NCI-H2171 (cell line): ENCODE data around the gene GBP6.
"Not testable (repeated sequence)": the region's sequence is repeated elsewhere in the genome, so short reads cannot be mapped to it uniquely, and the experiment has no call there.

Source experiments
- DNase-seq: peaks from one replicate; lab custom pipeline; 2025; lab: John Stamatoyannopoulos, UW

Gene GBP6

GRCh38 chr1:89363638-89364536, at the start of gene GBP6:
Gene GBP6 (plus strand): TSS chr1:89364059. CDS start chr1:89368552, 4,493 bp downstream.
- DNase-seq = no peak

DNA sequence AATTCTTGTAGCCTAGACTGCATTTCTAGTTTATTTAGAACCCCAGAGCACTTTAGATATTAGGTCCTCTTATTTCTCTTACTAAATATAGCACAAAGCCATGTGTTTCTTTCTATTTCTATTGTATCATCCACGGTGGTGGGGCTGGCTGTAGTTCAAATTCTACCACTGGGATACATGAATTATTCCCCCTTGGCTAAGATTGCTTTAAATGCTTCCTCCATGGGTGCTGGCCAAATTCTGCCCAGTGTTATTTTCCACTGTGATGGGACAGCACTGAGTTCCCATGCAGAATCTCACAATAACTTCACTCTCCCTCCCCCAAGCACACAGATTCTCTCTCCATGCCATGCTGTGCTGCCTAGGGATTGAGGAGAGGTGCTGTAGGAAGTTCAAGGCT, 41.5 kb upstream of the GBP6 start:
- no peak for DNase-seq

GRCh38 chr1:89331890-89332289, 32.0 kb upstream of the GBP6 start:
- DNase-seq = no peak

DNA sequence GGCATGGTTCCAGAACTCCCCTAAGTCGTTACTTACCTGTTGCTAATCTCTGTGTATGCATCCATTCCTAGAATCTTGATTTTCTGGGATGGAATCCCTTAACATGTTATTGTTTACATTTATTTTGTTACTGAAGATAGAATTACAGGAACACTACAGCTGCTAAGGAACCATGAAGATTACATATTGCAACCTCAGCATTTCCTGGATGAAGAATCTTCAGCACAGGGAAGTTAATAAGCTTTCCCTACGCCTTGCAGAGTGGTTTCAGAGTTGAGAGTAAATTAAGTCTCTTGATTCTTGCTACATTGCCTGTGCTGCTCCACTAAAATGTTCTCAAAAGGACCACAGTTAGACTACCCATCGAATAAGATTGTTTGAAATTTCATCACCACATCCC, 31.4 kb upstream of the GBP6 start:
- no peak for DNase-seq

- DNase-seq = no peak
These were observed 28.4 kb upstream of the GBP6 start for GRCh38 chr1:89335486-89335885.

DNA sequence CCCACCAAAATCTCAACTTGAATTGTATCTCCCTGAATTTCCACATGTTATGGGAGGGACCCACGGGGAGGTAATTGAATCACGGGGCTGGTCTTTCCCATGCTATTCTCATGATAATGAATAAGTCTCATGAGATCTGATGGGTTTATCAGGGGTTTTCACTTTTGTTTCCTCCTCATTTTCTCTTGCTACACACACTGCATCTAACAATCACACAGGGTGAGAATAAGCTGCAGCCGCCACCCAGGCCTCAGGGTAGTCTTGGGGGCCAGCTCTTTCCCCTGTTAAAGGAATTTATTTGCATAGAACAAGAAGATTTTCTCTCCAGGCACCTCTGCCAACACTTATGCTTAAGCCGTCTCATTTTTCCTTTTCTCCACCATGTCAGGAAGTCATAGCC, 26.0 kb upstream of the GBP6 start:
- no peak for DNase-seq

DNA sequence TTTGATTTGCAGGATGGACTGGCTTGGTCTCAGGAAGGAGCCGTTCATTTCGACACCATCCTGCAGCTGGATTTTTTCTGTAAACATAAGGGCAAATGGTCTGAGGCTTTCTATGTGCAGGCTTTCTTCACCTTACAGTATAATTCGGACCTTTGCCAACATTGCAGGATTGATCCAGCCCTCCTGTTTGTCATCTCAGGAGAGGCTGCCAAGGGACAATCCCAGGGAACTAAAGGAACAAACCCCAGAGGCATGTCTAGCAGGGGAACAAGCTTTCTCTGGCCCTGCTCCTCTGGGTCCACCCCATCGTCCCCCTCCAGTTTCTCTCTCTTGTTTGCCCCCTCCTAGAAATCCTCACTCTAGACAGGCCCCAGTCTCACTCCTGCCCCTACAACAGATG, 24.8 kb upstream of the GBP6 start:
- no peak for DNase-seq

- DNase-seq = not testable (repeated sequence)
These were observed 18.4 kb upstream of the GBP6 start for GRCh38 chr1:89345479-89345878.

DNA sequence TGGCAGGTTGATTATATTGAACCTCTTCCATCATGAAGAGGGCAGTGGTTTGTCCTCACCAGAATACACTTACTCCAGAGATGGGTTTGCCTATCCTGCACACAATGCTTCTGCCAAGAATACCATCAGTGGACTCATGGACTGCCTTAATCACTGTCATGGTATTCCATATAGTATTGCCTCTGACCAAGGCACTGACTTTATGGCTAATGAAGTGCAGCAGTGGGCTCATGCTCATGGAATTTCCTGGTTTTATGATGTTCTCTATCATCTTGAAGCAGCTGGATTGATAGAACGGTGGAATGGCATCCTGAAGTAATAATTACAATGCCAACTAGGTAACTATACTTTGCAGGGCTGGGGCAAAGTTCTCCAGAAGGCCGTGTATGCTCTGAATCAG, 16.6 kb upstream of the GBP6 start:
- DNase-seq = no peak

GRCh38 chr1:89350298-89350697, 13.6 kb upstream of the GBP6 start:
- no peak for DNase-seq

GRCh38 chr1:89351597-89352311, 12.1 kb upstream of the GBP6 start:
- no peak for DNase-seq

GRCh38 chr1:89352421-89352820, 11.4 kb upstream of the GBP6 start:
- DNase-seq = no peak

DNA sequence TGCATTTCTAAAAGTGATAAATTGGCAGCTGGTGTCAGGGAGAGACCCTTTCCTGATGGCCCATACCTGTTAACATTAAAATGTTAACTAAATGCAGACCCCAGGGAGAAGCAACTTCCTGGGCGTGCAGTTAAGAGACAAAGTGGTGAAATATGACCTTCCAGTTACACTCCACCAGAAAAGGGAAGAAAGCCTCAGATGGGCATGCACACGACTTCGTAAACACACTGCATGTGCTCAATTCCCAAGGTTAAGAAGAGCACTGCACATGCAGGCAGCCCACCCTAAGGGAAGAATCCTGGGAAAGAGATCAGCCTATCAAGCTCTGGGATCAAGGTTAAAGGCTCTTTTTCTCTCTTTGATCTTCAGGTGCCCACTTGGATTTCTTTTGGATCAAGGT, 9.7 kb upstream of the GBP6 start:
- no peak for DNase-seq

GRCh38 chr1:89355056-89355455, 8.8 kb upstream of the GBP6 start:
- no peak for DNase-seq

- no peak for DNase-seq
These were observed 7.0 kb upstream of the GBP6 start for GRCh38 chr1:89356658-89357400.

DNA sequence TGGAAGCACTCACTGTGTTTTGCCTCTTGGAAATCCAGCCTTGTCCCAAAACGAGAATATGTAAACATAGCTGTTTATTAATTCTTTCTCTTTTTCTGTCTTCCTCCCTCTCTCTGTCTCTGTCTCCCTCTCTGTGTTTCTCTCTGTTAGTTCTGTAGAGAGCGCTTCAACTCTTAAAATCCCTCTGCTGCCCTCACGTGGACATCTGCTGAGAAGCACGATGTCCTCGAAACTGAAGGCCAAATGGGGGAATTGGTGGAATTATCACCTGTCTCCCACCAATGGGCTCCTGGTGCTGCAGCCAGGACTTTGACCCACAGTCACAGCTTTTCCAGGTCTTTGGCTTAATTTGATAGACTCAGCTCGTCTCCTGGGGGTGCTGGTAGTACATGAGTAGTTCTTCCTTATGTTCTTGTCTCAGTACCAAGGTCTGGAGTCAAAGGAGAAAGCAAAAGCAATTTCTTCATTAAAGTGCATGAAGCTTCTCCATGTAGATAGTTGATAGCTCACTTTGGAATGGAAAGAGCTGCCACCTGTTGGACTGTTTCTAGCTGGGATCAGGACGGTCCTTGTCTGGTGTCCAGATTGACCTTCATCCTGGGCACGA, 5.5 kb upstream of the GBP6 start:
- DNase-seq = peak; percentile 34

DNA sequence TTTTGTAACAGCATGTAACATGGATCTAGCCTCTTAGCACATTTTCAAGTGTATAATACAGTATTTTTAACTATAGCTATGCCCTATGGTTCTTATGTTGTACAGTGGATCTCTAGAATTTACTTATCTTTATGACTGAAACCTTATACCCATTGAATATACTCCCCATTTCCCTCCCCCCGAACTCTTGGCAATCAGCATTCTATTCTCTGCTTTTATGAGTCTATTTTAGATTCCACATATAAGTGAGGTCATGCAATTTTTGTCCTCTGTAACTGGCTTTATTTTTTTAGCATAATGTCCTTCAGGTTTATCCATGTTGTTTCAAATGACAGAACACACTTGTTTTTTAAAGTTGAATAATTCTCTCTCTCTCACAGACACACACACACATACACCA, 3.1 kb upstream of the GBP6 start:
- no peak for DNase-seq

- no peak for DNase-seq
These were observed 2.2 kb upstream of the GBP6 start for GRCh38 chr1:89361681-89362080.

DNA sequence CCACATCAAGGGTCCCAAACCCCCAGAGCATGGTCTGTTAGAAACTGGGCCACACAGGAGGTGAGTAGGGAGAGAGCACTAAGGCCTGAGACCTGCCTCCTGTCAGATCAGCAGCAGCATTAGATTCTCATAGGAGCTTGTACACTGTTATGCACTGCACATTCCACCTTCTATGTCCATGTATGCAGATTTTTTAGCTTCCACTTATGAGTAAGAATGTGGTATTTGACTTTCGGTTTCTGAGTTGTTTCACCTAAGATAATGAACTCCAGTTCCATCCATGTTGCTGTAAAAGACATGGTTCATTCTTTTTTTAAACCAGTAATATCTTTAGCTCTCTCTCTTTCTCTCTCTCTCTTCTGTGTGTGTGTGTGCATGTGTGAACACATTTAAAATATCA, 663 bp upstream of the GBP6 start:
- DNase-seq = no peak

- no peak for DNase-seq
These were observed 1.2 kb downstream of the GBP6 start for GRCh38 chr1:89364954-89365550.

DNA sequence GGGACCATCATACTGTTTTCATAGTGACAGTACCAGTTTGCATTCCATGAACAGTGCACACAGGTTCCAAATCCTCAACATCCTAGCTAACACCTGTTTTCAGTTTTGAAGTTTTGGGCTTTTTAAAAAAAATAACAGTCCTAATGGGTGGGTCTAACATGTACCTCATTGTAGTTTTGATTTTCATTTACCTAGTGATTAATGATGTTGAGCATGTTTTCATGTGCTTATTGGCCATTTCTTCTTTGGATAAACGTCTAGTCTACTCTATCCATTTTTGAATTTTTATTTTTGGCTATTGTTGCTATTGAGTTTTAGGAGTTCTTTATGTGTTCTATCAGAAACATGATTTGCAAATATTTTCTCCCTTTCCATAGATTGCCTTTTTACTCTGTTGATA, 3.4 kb downstream of the GBP6 start:
- DNase-seq = no peak

DNA sequence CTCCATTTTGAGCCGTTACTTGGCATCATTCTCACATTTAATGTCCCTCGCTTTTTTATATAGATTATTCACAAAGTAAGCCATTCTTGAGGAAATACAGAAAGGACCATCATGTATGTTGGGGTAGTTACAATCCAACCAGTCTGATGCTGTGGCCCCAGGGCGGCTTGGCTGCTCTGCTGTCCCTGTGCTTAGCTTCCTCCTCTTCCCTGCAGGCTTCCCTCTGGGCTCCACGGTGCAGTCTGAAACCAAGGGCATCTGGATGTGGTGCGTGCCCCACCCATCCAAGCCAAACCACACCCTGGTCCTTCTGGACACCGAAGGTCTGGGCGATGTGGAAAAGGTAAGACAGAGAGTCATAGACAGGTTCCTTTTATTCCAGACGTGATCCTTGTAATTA, 5.5 kb downstream of the GBP6 start:
- no peak for DNase-seq
